CD14-positive monocyte (primary cell): ENCODE data around the gene NSMF. TPM values are rescaled to one million over a fixed set of nuclear protein-coding genes. Genes with fewer than 3 reads are reported as not detected.

Source experiments
- DNase-seq, 3 donors: peaks; one replicate each; pipeline ENCODE4 v3.0.0-alpha.2; 2011 to 2022
- H2AFZ ChIP-seq: 2 replicates; pipeline ENCODE4 v1.6.0; 2012; ENCODE audit warnings: mild to moderate bottlenecking, low read depth, low read length, inconsistent platforms; ENCODE audit not compliant: insufficient read depth, poor library complexity, severe bottlenecking
- H3K27ac ChIP-seq, 2 donors: 1 replicate in 1 of 2; 2 replicates in 1 of 2; pipeline ENCODE4 v1.5.1; 2012 to 2013; ENCODE audit warnings: low read length in 2 of 2, control low read depth in 1 of 2, inconsistent platforms in 1 of 2, low read depth in 1 of 2, mild to moderate bottlenecking in 1 of 2
- H3K27me3 ChIP-seq, 2 donors: one replicate each; pipeline versions ENCODE4 v1.6.0 to v1.6.1; 2011 to 2013; ENCODE audit warnings: low read length in 2 of 2; ENCODE audit not compliant: control insufficient read depth in 2 of 2, insufficient read depth in 2 of 2
- H3K36me3 ChIP-seq, 2 donors: replicated peaks in 1 of 2; 1 replicate in 1 of 2; 2 replicates in 1 of 2; pipeline versions ENCODE4 v1.5.1 to v1.6.1; 2012 to 2013; ENCODE audit warnings: low read length in 2 of 2, control low read depth in 1 of 2, inconsistent platforms in 1 of 2, mild to moderate bottlenecking in 1 of 2; ENCODE audit not compliant: insufficient read depth in 2 of 2, control insufficient read depth in 1 of 2
- H3K4me1 ChIP-seq, 2 donors: 1 replicate in 1 of 2; 2 replicates in 1 of 2; pipeline versions ENCODE4 v1.5.1 to v1.6.1; 2012 to 2013; ENCODE audit warnings: low read length in 2 of 2, control low read depth in 1 of 2, inconsistent platforms in 1 of 2, mild to moderate bottlenecking in 1 of 2, moderate library complexity in 1 of 2; ENCODE audit not compliant: insufficient read depth in 2 of 2, control insufficient read depth in 1 of 2
- H3K4me2 ChIP-seq: replicated peaks from 2 replicates; pipeline ENCODE3; 2012; ENCODE audit warnings: low read length, moderate library complexity, mild to moderate bottlenecking; ENCODE audit not compliant: poor library complexity, severe bottlenecking; ENCODE audit errors: extremely low read depth
- H3K4me3 ChIP-seq, 3 experiments: fragments of 200-600 bp in 1 of 3; sonication (generic) in 1 of 3; replicated peaks in 1 of 3; 1 replicate in 2 of 3; 2 replicates in 1 of 3; pipeline ENCODE4 v1.5.1; 2011 to 2013; ENCODE audit warnings: low read length in 3 of 3, mild to moderate bottlenecking in 3 of 3, control low read depth in 2 of 3, low read depth in 2 of 3, inconsistent platforms in 1 of 3, moderate library complexity in 1 of 3
- H3K79me2 ChIP-seq: 2 replicates; pipeline ENCODE4 v1.6.0; 2012; ENCODE audit warnings: mild to moderate bottlenecking, control low read depth, inconsistent platforms, low read length, moderate library complexity; ENCODE audit not compliant: insufficient read depth
- H3K9ac ChIP-seq: 2 replicates; pipeline ENCODE4 v1.6.0; 2017; ENCODE audit warnings: low read length, mild to moderate bottlenecking; ENCODE audit not compliant: insufficient read depth, poor library complexity, severe bottlenecking
- H3K9me3 ChIP-seq, 2 donors: replicated peaks in 1 of 2; 1 replicate in 1 of 2; 2 replicates in 1 of 2; pipeline versions ENCODE4 v1.5.1 to v1.6.1; 2012 to 2013; ENCODE audit warnings: low read length in 2 of 2, control low read depth in 1 of 2; ENCODE audit not compliant: control insufficient read depth in 1 of 2, insufficient read depth in 1 of 2
- H4K20me1 ChIP-seq: 2 replicates; pipeline ENCODE4 v1.6.0; 2012; ENCODE audit warnings: mild to moderate bottlenecking, low read length, control low read depth, moderate library complexity; ENCODE audit not compliant: insufficient read depth
- H3K27ac Mint-ChIP-seq, 7 donors: one replicate each; pipeline ENCODE4 v1.8.0; 2020; ENCODE audit warnings: mild to moderate bottlenecking in 7 of 7, mixed read lengths in 7 of 7, moderate library complexity in 6 of 7, inconsistent platforms in 2 of 7
- H3K27me3 Mint-ChIP-seq, 3 donors: one replicate each; pipeline ENCODE4 v1.8.0; 2021 to 2022; ENCODE audit warnings: low read depth in 3 of 3, mild to moderate bottlenecking in 3 of 3, mixed read lengths in 3 of 3, moderate library complexity in 3 of 3, inconsistent platforms in 1 of 3
- H3K36me3 Mint-ChIP-seq, 2 donors: one replicate each; pipeline ENCODE4 v1.8.0; 2020; ENCODE audit warnings: mixed read lengths in 2 of 2, inconsistent platforms in 1 of 2, mild to moderate bottlenecking in 1 of 2
- H3K4me1 Mint-ChIP-seq: one replicate; pipeline ENCODE4 v1.8.0; 2020; ENCODE audit warnings: mild to moderate bottlenecking, mixed read lengths
- H3K4me3 Mint-ChIP-seq, 2 donors: one replicate each; pipeline ENCODE4 v1.8.0; 2020; ENCODE audit warnings: mild to moderate bottlenecking in 2 of 2, mixed read lengths in 2 of 2, moderate library complexity in 1 of 2
- H3K9me3 Mint-ChIP-seq, 7 donors: one replicate each; pipeline ENCODE4 v1.8.0; 2020 to 2022; ENCODE audit warnings: mixed read lengths in 7 of 7, mild to moderate bottlenecking in 6 of 7, moderate library complexity in 6 of 7, inconsistent platforms in 2 of 7
- WGBS: methylation state at CpG from one replicate; pipeline ENCODE4 v1.1.5; 2013; ENCODE audit warnings: missing lambda C conversion rate; ENCODE audit not compliant: insufficient coverage; 5-methylcytosine and 5-hydroxymethylcytosine counted together
- intact Hi-C, 2 donors: fragments of 100-400 bp; cut with micrococcal nuclease; formaldehyde crosslinking; loops; one replicate each; pipeline versions ENCODE4 v1.15.0 to v1.15.1; 2023
- polyA plus RNA-seq, 3 donors: library from polyadenylated mRNA; depleted of rRNA in 1 of 3; unstranded in 2 of 3; stranded (reverse) in 1 of 3; fragments of 300-500 nt in 2 of 3; fragments of >200 nt in 1 of 3; fragmentation: Illumina TruSeq in 2 of 3; gene quantifications; 1 replicate in 2 of 3; 2 replicates in 1 of 3; pipeline ENCODE4 v1.2.3, GENCODE V29; 2012 to 2021
- TF ChIP-seq, protein P1 (sequence below): fragments of 200-600 bp; IDR thresholded peaks from one replicate; pipeline ENCODE4 v1.8.0; 2022; ENCODE audit warnings: antibody characterized with exemption, mild to moderate bottlenecking

NSMF gene
- polyA plus RNA-seq, 3 donors: 4.6 to 68.4 (median 5.3) TPM

GRCh38 chr9:137432687-137433348 lies 26.3 kb downstream of the NSMF start:
- Histone ChIP-seq H3K36me3 (no peaks in the 10 kb centered on the region), H3K79me2 (no peaks in the 10 kb centered on the region), H3K9ac (no peak overlapping the region), H3K27me3 (no peaks in the 10 kb centered on the region), H3K9me3 (no peaks in the 10 kb centered on the region), H3K4me1 (no peaks in the 10 kb centered on the region), H2AFZ (no peak overlapping the region), H3K4me2 (no peak overlapping the region), H3K27ac (no peak overlapping the region), H3K4me3 (no peak overlapping the region), H4K20me1 (no peaks in the 10 kb centered on the region)
- Mint-ChIP-seq H3K9me3 (no peaks in the 10 kb centered on the region), H3K4me1 (no peaks in the 10 kb centered on the region), H3K27me3 (peaks cover 0 to 10% (median 3%) of the 10 kb centered on the region in 3 donors), H3K27ac (no peak overlapping the region), H3K4me3 (no peak overlapping the region), H3K36me3 (no peaks in the 10 kb centered on the region)
- TF ChIP-seq, protein P1, sequence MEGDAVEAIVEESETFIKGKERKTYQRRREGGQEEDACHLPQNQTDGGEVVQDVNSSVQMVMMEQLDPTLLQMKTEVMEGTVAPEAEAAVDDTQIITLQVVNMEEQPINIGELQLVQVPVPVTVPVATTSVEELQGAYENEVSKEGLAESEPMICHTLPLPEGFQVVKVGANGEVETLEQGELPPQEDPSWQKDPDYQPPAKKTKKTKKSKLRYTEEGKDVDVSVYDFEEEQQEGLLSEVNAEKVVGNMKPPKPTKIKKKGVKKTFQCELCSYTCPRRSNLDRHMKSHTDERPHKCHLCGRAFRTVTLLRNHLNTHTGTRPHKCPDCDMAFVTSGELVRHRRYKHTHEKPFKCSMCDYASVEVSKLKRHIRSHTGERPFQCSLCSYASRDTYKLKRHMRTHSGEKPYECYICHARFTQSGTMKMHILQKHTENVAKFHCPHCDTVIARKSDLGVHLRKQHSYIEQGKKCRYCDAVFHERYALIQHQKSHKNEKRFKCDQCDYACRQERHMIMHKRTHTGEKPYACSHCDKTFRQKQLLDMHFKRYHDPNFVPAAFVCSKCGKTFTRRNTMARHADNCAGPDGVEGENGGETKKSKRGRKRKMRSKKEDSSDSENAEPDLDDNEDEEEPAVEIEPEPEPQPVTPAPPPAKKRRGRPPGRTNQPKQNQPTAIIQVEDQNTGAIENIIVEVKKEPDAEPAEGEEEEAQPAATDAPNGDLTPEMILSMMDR: no peak
- intact Hi-C loops: no loop called here
- DNase-seq: no peak
- WGBS: 96% methylated on average over 8 of the region's 20 CpGs

GRCh38 chr9:137431416-137431931 lies 27.7 kb downstream of the NSMF start:
- Mint-ChIP-seq H3K4me1 (no peaks in the 10 kb centered on the region), H3K36me3 (no peaks in the 10 kb centered on the region), H3K27ac (no peak overlapping the region), H3K9me3 (no peaks in the 10 kb centered on the region), H3K27me3 (peaks cover 0 to 10% (median 2%) of the 10 kb centered on the region in 3 donors), H3K4me3 (no peak overlapping the region)
- Histone ChIP-seq H3K27ac (no peak overlapping the region), H3K4me2 (no peak overlapping the region), H4K20me1 (no peaks in the 10 kb centered on the region), H3K36me3 (no peaks in the 10 kb centered on the region), H3K9me3 (no peaks in the 10 kb centered on the region), H3K4me1 (no peaks in the 10 kb centered on the region), H3K79me2 (no peaks in the 10 kb centered on the region), H3K9ac (no peak overlapping the region), H2AFZ (no peak overlapping the region), H3K4me3 (no peak overlapping the region), H3K27me3 (no peaks in the 10 kb centered on the region)
- no peak for DNase-seq
- intact Hi-C loops: no loop called here
- 90% methylated on average over 19 of the region's 21 CpGs for WGBS
- TF ChIP-seq, protein P1: no peak
